ENCODE results near the gene MT3.

- TF ChIP-seq ZNF391 (tag by site-specific recombination; IDR thresholded peaks at IDR 0.05; ENCODE audit: borderline replicate concordance, low read depth) (no peak), CTCF (tag by site-specific recombination; IDR thresholded peaks at IDR 0.05) (no peak), ZNF23 (tag by site-specific recombination; IDR thresholded peaks at IDR 0.05; ENCODE audit: borderline replicate concordance) (no peak), OSR2 (tag by site-specific recombination; IDR thresholded peaks at IDR 0.05) (no peak), TCF7L2 (IDR thresholded peaks at IDR 0.05; ENCODE audit: borderline replicate concordance, low read depth, low read length) (no peak), ZNF664 (tag by site-specific recombination; IDR thresholded peaks at IDR 0.05) (no peak), ZNF175 (tag by site-specific recombination; IDR thresholded peaks at IDR 0.05) (no peak), ZNF274 (IDR thresholded peaks at IDR 0.05; ENCODE audit: low read length) (no peak), ZNF274 (tag by site-specific recombination; IDR thresholded peaks at IDR 0.05; ENCODE audit: borderline replicate concordance) (no peak), ZSCAN5A (tag by site-specific recombination; IDR thresholded peaks at IDR 0.05) (no peak), SP3 (tag by site-specific recombination; IDR thresholded peaks at IDR 0.05) (no peak)
Measured at GRCh38 chr16:56588781-56589140, 567 bp upstream of the MT3 start.

All from HEK293 (cell line).